SU-DHL-6 (cell line): ENCODE data around the gene FDX2.
A peak's percentile ranks its signal among the peaks of the same experiment; 100 is the strongest.
"Not testable (repeated sequence)": the region's sequence is repeated elsewhere in the genome, so short reads cannot be mapped to it uniquely, and the experiment has no call there.

Experiments used
- H2AFZ ChIP-seq: fragments of 200-600 bp; sonication (generic); 2 replicates; pipeline ENCODE4 v1.6.1; 2014; ENCODE audit warnings: low read depth, mild to moderate bottlenecking, moderate library complexity, mixed read lengths, antibody characterized with exemption, low read length; ENCODE audit not compliant: severe bottlenecking
- H3F3A ChIP-seq: fragments of 200-600 bp; shearing (Covaris generic); 2 replicates; pipeline ENCODE4 v1.6.0; 2016; ENCODE audit warnings: antibody characterized with exemption, mild to moderate bottlenecking; ENCODE audit not compliant: insufficient read depth
- H3K27ac ChIP-seq: fragments of 200-600 bp; sonication (generic); 2 replicates; pipeline ENCODE4 v1.5.1; 2016; ENCODE audit warnings: low read depth, mild to moderate bottlenecking, low read length, moderate library complexity, mixed read lengths
- H3K27me3 ChIP-seq: fragments of 200-600 bp; sonication (generic), shearing (Covaris generic); 2 replicates; pipeline ENCODE4 v1.6.0; 2014; ENCODE audit warnings: mild to moderate bottlenecking, low read length
- H3K36me3 ChIP-seq: fragments of 200-600 bp; sonication (generic); 2 replicates; pipeline ENCODE4 v1.6.1; 2014; ENCODE audit warnings: mild to moderate bottlenecking, low read length, mixed read lengths
- H3K4me2 ChIP-seq: fragments of 300-600, 200-600 bp; shearing (Covaris generic), sonication (generic); 2 replicates; pipeline ENCODE4 v1.6.0; 2014; ENCODE audit warnings: low read length, low read depth, mild to moderate bottlenecking; ENCODE audit not compliant: poor library complexity, severe bottlenecking
- H3K4me3 ChIP-seq: fragments of 200-600 bp; sonication (generic); 2 replicates; pipeline ENCODE4 v1.5.1; 2014; ENCODE audit warnings: antibody characterized with exemption, low read length, mild to moderate bottlenecking, mixed read lengths; ENCODE audit not compliant: insufficient read depth, poor library complexity, severe bottlenecking
- H3K79me2 ChIP-seq: fragments of 200-600 bp; sonication (generic); 2 replicates; pipeline ENCODE4 v1.6.1; 2014; ENCODE audit warnings: mild to moderate bottlenecking, low read length, moderate library complexity; ENCODE audit not compliant: insufficient read depth
- H3K9ac ChIP-seq: fragments of 200-600 bp; sonication (generic); 2 replicates; pipeline ENCODE4 v1.7.0; 2014; ENCODE audit warnings: mild to moderate bottlenecking, low read length
- H3K9me2 ChIP-seq: fragments of 200-600 bp; sonication (generic); replicated peaks from 2 replicates; pipeline ENCODE4 v1.6.1; 2014; ENCODE audit warnings: low read length; ENCODE audit not compliant: insufficient read depth
- H3K9me3 ChIP-seq: fragments of 200-600 bp; sonication (generic); 2 replicates; pipeline ENCODE4 v1.6.1; 2014; ENCODE audit warnings: low read length, mixed read lengths; ENCODE audit not compliant: insufficient read depth
- H4K20me1 ChIP-seq: fragments of 200-600 bp; sonication (generic); 2 replicates; pipeline ENCODE4 v1.6.1; 2014; ENCODE audit warnings: low read depth, mild to moderate bottlenecking, antibody characterized with exemption, low read length, moderate library complexity, mixed read lengths
- EZH2phosphoT487 ChIP-seq: fragments of 200-600 bp; sonication (generic), shearing (Covaris generic); conservative IDR thresholded peaks from 2 replicates; pipeline ENCODE4 v1.6.1; 2018; ENCODE audit warnings: mild to moderate bottlenecking, antibody characterized with exemption, low read length, moderate library complexity, mixed read lengths
- TF ChIP-seq, protein P1 (sequence below): fragments of 200-600 bp; sonication (generic); IDR thresholded peaks from one replicate; pipeline ENCODE4 v1.5.1; 2017; ENCODE audit warnings: antibody characterized with exemption, mild to moderate bottlenecking, low read length, moderate library complexity; ENCODE audit not compliant: insufficient read depth, poor library complexity, severe bottlenecking

The FDX2 gene

GRCh38 chr19:10339977-10340376, 24.2 kb upstream of the FDX2 start:
- TF ChIP-seq, protein P1, sequence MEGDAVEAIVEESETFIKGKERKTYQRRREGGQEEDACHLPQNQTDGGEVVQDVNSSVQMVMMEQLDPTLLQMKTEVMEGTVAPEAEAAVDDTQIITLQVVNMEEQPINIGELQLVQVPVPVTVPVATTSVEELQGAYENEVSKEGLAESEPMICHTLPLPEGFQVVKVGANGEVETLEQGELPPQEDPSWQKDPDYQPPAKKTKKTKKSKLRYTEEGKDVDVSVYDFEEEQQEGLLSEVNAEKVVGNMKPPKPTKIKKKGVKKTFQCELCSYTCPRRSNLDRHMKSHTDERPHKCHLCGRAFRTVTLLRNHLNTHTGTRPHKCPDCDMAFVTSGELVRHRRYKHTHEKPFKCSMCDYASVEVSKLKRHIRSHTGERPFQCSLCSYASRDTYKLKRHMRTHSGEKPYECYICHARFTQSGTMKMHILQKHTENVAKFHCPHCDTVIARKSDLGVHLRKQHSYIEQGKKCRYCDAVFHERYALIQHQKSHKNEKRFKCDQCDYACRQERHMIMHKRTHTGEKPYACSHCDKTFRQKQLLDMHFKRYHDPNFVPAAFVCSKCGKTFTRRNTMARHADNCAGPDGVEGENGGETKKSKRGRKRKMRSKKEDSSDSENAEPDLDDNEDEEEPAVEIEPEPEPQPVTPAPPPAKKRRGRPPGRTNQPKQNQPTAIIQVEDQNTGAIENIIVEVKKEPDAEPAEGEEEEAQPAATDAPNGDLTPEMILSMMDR = no peak
- TF ChIP-seq EZH2phosphoT487 = no peak
- Histone ChIP-seq H3K27ac (peak overlapping the region; percentile 12; the same call in 1 of the 2 replicates), H3K27me3 (no peaks in the 10 kb centered on the region), H3K79me2 (no peaks in the 10 kb centered on the region), H3K9me3 (no peaks in the 10 kb centered on the region), H3K4me3 (no peak overlapping the region), H3K9ac (peak overlapping the region; percentile 68), H3F3A (no peaks in the 10 kb centered on the region), H3K4me2 (peak overlapping the region; percentile 75), H3K36me3 (no peaks in the 10 kb centered on the region), H3K9me2 (no peaks in the 10 kb centered on the region), H4K20me1 (no peaks in the 10 kb centered on the region), H2AFZ (peak overlapping the region; percentile 86)

- TF ChIP-seq EZH2phosphoT487 = no peak
- TF ChIP-seq, protein P1 = no peak
- Histone ChIP-seq H3K36me3 (no peaks in the 10 kb centered on the region), H3K9me3 (no peaks in the 10 kb centered on the region), H3K4me3 (peak within 1 kb of the TSS; percentile 51), H3K9ac (peak within 1 kb of the TSS; percentile 68), H4K20me1 (no peaks in the 10 kb centered on the region), H3K27ac (peak within 1 kb of the TSS; percentile 33), H3F3A (no peaks in the 10 kb centered on the region), H3K79me2 (0 out of 2 replicates have a peak, but pooled peaks cover under 1% of the 10 kb centered on the region), H2AFZ (peak within 1 kb of the TSS; percentile 86), H3K27me3 (no peaks in the 10 kb centered on the region), H3K9me2 (no peaks in the 10 kb centered on the region), H3K4me2 (peak within 1 kb of the TSS; percentile 75)
Measured at GRCh38 chr19:10339380-10339960, 23.7 kb upstream of the FDX2 start, which contains the start of gene ICAM3. Gene ICAM3, minus strand, starts transcription at chr19:10339624. Its CDS starts 10 bp downstream, at chr19:10339614.

- Histone ChIP-seq H3K36me3 (no peaks in the 10 kb centered on the region), H3K27me3 (no peaks in the 10 kb centered on the region), H4K20me1 (no peaks in the 10 kb centered on the region), H3K4me2 (peak overlapping the region; percentile 75), H3K9me3 (no peaks in the 10 kb centered on the region), H3K9ac (peak overlapping the region; percentile 68), H3F3A (no peaks in the 10 kb centered on the region), H3K27ac (peak overlapping the region; percentile 33), H2AFZ (peak overlapping the region; percentile 86), H3K4me3 (peak overlapping the region; percentile 51), H3K79me2 (0 out of 2 replicates have a peak, but pooled peaks cover 4% of the 10 kb centered on the region), H3K9me2 (no peaks in the 10 kb centered on the region)
- TF ChIP-seq, protein P1 = no peak
- no peak for TF ChIP-seq EZH2phosphoT487
Measured at GRCh38 chr19:10338940-10339339, 23.1 kb upstream of the FDX2 start.

GRCh38 chr19:10336725-10337124, 20.9 kb upstream of the FDX2 start:
- not testable (repeated sequence) for H3K9ac ChIP-seq, H3K36me3 ChIP-seq, H3K27me3 ChIP-seq, H4K20me1 ChIP-seq, H3K4me2 ChIP-seq, H3K9me2 ChIP-seq, H3K4me3 ChIP-seq, H3F3A ChIP-seq, H3K9me3 ChIP-seq, H2AFZ ChIP-seq, H3K27ac ChIP-seq
- peaks cover 20% of the 10 kb centered on the region for H3K79me2 ChIP-seq
